Measurements from ENCODE around the gene PIK3CA.
"Not testable (repeated sequence)": the region's sequence is repeated elsewhere in the genome, so short reads cannot be mapped to it uniquely, and the experiment has no call there.

Gene PIK3CA

GRCh38 chr3:179107617-179108016 lies 40.5 kb upstream of the PIK3CA start:
- Histone ChIP-seq H3K27me3 (ENCODE audit: insufficient read depth, low read length) (no peaks in the 10 kb centered on the region), H3K9ac (ENCODE audit: low read length) (no peak overlapping the region), H4K12ac (ENCODE audit: low read depth, low read length) (no peak overlapping the region), H3K79me2 (ENCODE audit: control insufficient read depth, insufficient read depth, low read length, poor library complexity) (no peaks in the 10 kb centered on the region), H3K27ac (ENCODE audit: low read depth, low read length) (no peak overlapping the region), H2BK5ac (ENCODE audit: low read depth, low read length, poor library complexity) (no peak overlapping the region), H4K8ac (ENCODE audit: low read depth, low read length) (no peak overlapping the region), H3K9me3 (ENCODE audit: insufficient read depth, low read depth, low read length) (no peaks in the 10 kb centered on the region), H2BK12ac (ENCODE audit: low read length) (no peak overlapping the region), H3K4ac (ENCODE audit: low read depth, low read length) (no peak overlapping the region), H2AFZ (ENCODE audit: insufficient read depth, low read length, poor library complexity) (no peak overlapping the region), H3K14ac (ENCODE audit: low read length) (no peak overlapping the region), H3K79me1 (ENCODE audit: low read length) (no peaks in the 10 kb centered on the region), H3K36me3 (ENCODE audit: control insufficient read depth in 1 of 2, insufficient read depth in 2 of 2, low read length in 2 of 2) (no peaks in the 10 kb centered on the region), H3K23ac (ENCODE audit: low read length) (no peak overlapping the region), H3K4me1 (ENCODE audit: control insufficient read depth in 1 of 2, insufficient read depth in 2 of 2, low read length in 2 of 2) (no peaks in the 10 kb centered on the region), H3K4me3 (ENCODE audit: low read depth, low read length) (no peak overlapping the region), H3K18ac (ENCODE audit: low read length) (no peak overlapping the region), H2AK5ac (ENCODE audit: low read length) (no peak overlapping the region), H4K91ac (ENCODE audit: low read depth, low read length) (no peak overlapping the region), H2BK120ac (ENCODE audit: insufficient read depth, low read length, poor library complexity) (no peak overlapping the region), H3K4me2 (ENCODE audit: low read length) (no peak overlapping the region)
- DNase-seq = no peak
- no CpG with 5 or more reads among the region's 3 CpGs for WGBS (ENCODE audit: extremely low coverage, insufficient coverage, insufficient read length)

- Histone ChIP-seq H3K27me3 (ENCODE audit: insufficient read depth, low read length) (no peaks in the 10 kb centered on the region), H3K27ac (ENCODE audit: low read depth, low read length) (no peak overlapping the region), H4K8ac (ENCODE audit: low read depth, low read length) (no peak overlapping the region), H3K4me2 (ENCODE audit: low read length) (no peak overlapping the region), H3K9me3 (ENCODE audit: insufficient read depth, low read depth, low read length) (no peaks in the 10 kb centered on the region), H2BK120ac (ENCODE audit: insufficient read depth, low read length, poor library complexity) (no peak overlapping the region), H3K9ac (ENCODE audit: low read length) (no peak overlapping the region), H3K4ac (ENCODE audit: low read depth, low read length) (no peak overlapping the region), H3K23ac (ENCODE audit: low read length) (no peak overlapping the region), H3K79me2 (ENCODE audit: control insufficient read depth, insufficient read depth, low read length, poor library complexity) (no peaks in the 10 kb centered on the region), H3K4me1 (ENCODE audit: control insufficient read depth in 1 of 2, insufficient read depth in 2 of 2, low read length in 2 of 2) (no peaks in the 10 kb centered on the region), H4K12ac (ENCODE audit: low read depth, low read length) (no peak overlapping the region), H2BK12ac (ENCODE audit: low read length) (no peak overlapping the region), H3K79me1 (ENCODE audit: low read length) (no peaks in the 10 kb centered on the region), H3K4me3 (ENCODE audit: low read depth, low read length) (no peak overlapping the region), H2AFZ (ENCODE audit: insufficient read depth, low read length, poor library complexity) (no peak overlapping the region), H3K18ac (ENCODE audit: low read length) (no peak overlapping the region), H4K91ac (ENCODE audit: low read depth, low read length) (no peak overlapping the region), H2AK5ac (ENCODE audit: low read length) (no peak overlapping the region), H3K36me3 (ENCODE audit: control insufficient read depth in 1 of 2, insufficient read depth in 2 of 2, low read length in 2 of 2) (no peaks in the 10 kb centered on the region), H2BK5ac (ENCODE audit: low read depth, low read length, poor library complexity) (no peak overlapping the region), H3K14ac (ENCODE audit: low read length) (no peak overlapping the region)
- peak; percentile 3 to 77 for DNase-seq
- no CpG with 5 or more reads among the region's 1 CpG for WGBS (ENCODE audit: extremely low coverage, insufficient coverage, insufficient read length)
These were observed 40.1 kb upstream of the PIK3CA start for GRCh38 chr3:179108086-179108485.

GRCh38 chr3:179113903-179114302 lies 34.3 kb upstream of the PIK3CA start:
- no peak overlapping the region for H2BK5ac ChIP-seq (ENCODE audit: low read depth, low read length, poor library complexity)
- H3K79me2 ChIP-seq (ENCODE audit: control insufficient read depth, insufficient read depth, low read length, poor library complexity) = no peaks in the 10 kb centered on the region
- no peak overlapping the region for H3K27ac ChIP-seq (ENCODE audit: low read depth, low read length)
- no peak overlapping the region for H2AFZ ChIP-seq (ENCODE audit: insufficient read depth, low read length, poor library complexity)
- WGBS (ENCODE audit: extremely low coverage, insufficient coverage, insufficient read length) = no CpG with 5 or more reads among the region's 2 CpGs
- H3K4me2 ChIP-seq (ENCODE audit: low read length) = no peak overlapping the region
- no peak for DNase-seq
- no peaks in the 10 kb centered on the region for H3K36me3 ChIP-seq (ENCODE audit: control insufficient read depth in 1 of 2, insufficient read depth in 2 of 2, low read length in 2 of 2)
- no peak overlapping the region for H3K23ac ChIP-seq (ENCODE audit: low read length)
- H3K9ac ChIP-seq (ENCODE audit: low read length) = no peak overlapping the region
- H3K14ac ChIP-seq (ENCODE audit: low read length) = no peak overlapping the region
- no peak overlapping the region for H3K4ac ChIP-seq (ENCODE audit: low read depth, low read length)
- H4K91ac ChIP-seq (ENCODE audit: low read depth, low read length) = no peak overlapping the region
- no peak overlapping the region for H2BK120ac ChIP-seq (ENCODE audit: insufficient read depth, low read length, poor library complexity)
- H4K8ac ChIP-seq (ENCODE audit: low read depth, low read length) = no peak overlapping the region
- no peak overlapping the region for H4K12ac ChIP-seq (ENCODE audit: low read depth, low read length)
- no peak overlapping the region for H2AK5ac ChIP-seq (ENCODE audit: low read length)
- H3K79me1 ChIP-seq (ENCODE audit: low read length) = no peaks in the 10 kb centered on the region
- no peak overlapping the region for H3K4me3 ChIP-seq (ENCODE audit: low read depth, low read length)
- no peak overlapping the region for H3K18ac ChIP-seq (ENCODE audit: low read length)
- no peaks in the 10 kb centered on the region for H3K9me3 ChIP-seq (ENCODE audit: insufficient read depth, low read depth, low read length)
- H2BK12ac ChIP-seq (ENCODE audit: low read length) = no peak overlapping the region
- no peaks in the 10 kb centered on the region for H3K4me1 ChIP-seq (ENCODE audit: control insufficient read depth in 1 of 2, insufficient read depth in 2 of 2, low read length in 2 of 2)
- no peaks in the 10 kb centered on the region for H3K27me3 ChIP-seq (ENCODE audit: insufficient read depth, low read length)

GRCh38 chr3:179115444-179115843 lies 32.7 kb upstream of the PIK3CA start:
- not testable (repeated sequence) for H3K4me2 ChIP-seq (ENCODE audit: low read length); H2AFZ ChIP-seq (ENCODE audit: insufficient read depth, low read length, poor library complexity); H3K23ac ChIP-seq (ENCODE audit: low read length); H3K4me1 ChIP-seq (ENCODE audit: control insufficient read depth in 1 of 2, insufficient read depth in 2 of 2, low read length in 2 of 2); H3K9me3 ChIP-seq (ENCODE audit: insufficient read depth, low read depth, low read length); H3K79me1 ChIP-seq (ENCODE audit: low read length); H3K14ac ChIP-seq (ENCODE audit: low read length); H4K8ac ChIP-seq (ENCODE audit: low read depth, low read length); H3K9ac ChIP-seq (ENCODE audit: low read length); H4K91ac ChIP-seq (ENCODE audit: low read depth, low read length); H3K18ac ChIP-seq (ENCODE audit: low read length); H3K4me3 ChIP-seq (ENCODE audit: low read depth, low read length); H2BK5ac ChIP-seq (ENCODE audit: low read depth, low read length, poor library complexity); H2BK120ac ChIP-seq (ENCODE audit: insufficient read depth, low read length, poor library complexity); H3K27ac ChIP-seq (ENCODE audit: low read depth, low read length); H3K4ac ChIP-seq (ENCODE audit: low read depth, low read length); H3K27me3 ChIP-seq (ENCODE audit: insufficient read depth, low read length); H3K79me2 ChIP-seq (ENCODE audit: control insufficient read depth, insufficient read depth, low read length, poor library complexity); DNase-seq; H3K36me3 ChIP-seq (ENCODE audit: control insufficient read depth in 1 of 2, insufficient read depth in 2 of 2, low read length in 2 of 2); H4K12ac ChIP-seq (ENCODE audit: low read depth, low read length); H2AK5ac ChIP-seq (ENCODE audit: low read length); H2BK12ac ChIP-seq (ENCODE audit: low read length)
- WGBS (ENCODE audit: extremely low coverage, insufficient coverage, insufficient read length) = no CpG with 5 or more reads among the region's 1 CpG
